K562 (cell line): Measurements from ENCODE around the gene GLOD4. TPM values are rescaled to one million over a fixed set of nuclear protein-coding genes. Genes with fewer than 3 reads are reported as not detected.
"Not testable (repeated sequence)": the region's sequence is repeated elsewhere in the genome, so short reads cannot be mapped to it uniquely, and the experiment has no call there.

ENCODE experiments used
- ATAC-seq: fragments of 200-7000 bp; cut with Tn5 transposase; 3 replicates; pipeline ENCODE4 v1.9.1; 2020; ENCODE audit warnings: moderate library complexity
- BruUV-seq: library from RNA; stranded (reverse); fragments of 400-500 nt; replicated peaks from 2 replicates; lab custom pipeline; 2021; lab: Mats Ljungman, UMichigan
- CTCF ChIA-PET: fragments of 300-600 bp; formaldehyde crosslinking; extraction: SDS; loops from one replicate; lab custom pipeline; 2021; ENCODE audit warnings: low intra/inter-chr PET ratio; lab: Yijun Ruan, JAX
- POLR2A ChIA-PET: fragments of 300-600, 350-650 bp; sonication (Branson Sonifier 250); formaldehyde crosslinking; extraction: SDS; loops from one replicate; lab custom pipeline; 2021; ENCODE audit warnings: antibody characterized with exemption, inconsistent platforms; lab: Yijun Ruan, JAX
- DNase-seq, 4 experiments: peaks; one replicate each; pipeline versions ENCODE4 v3.0.0 to v3.0.0-alpha.2; 2011 to 2018; ENCODE audit warnings: low spot score in 3 of 4, mixed read lengths in 3 of 4; ENCODE audit errors: extremely low read depth in 1 of 4
- FAIRE-seq: peaks from 2 replicates; lab custom pipeline; 2011; peaks lifted over from hg19 to GRCh38; lab: Jason Lieb, UNC
- H2AFZ ChIP-seq: 2 replicates; pipeline ENCODE4 v1.6.0; 2011; ENCODE audit warnings: low read depth, low read length, control low read depth, inconsistent platforms
- H3K27ac ChIP-seq: fragments of 200-600 bp; 3 replicates; pipeline ENCODE4 v1.8.0; 2011; ENCODE audit warnings: low read depth, mild to moderate bottlenecking, control low read depth, inconsistent platforms, low read length, moderate library complexity, mixed read lengths; ENCODE audit errors: extremely low read depth
- H3K27me3 ChIP-seq, 2 experiments: fragments of 300-600 bp in 1 of 2; 2 replicates in 1 of 2; 3 replicates in 1 of 2; pipeline versions ENCODE4 v1.6.0 to v1.8.0; 2011; ENCODE audit warnings: inconsistent platforms in 2 of 2, low read length in 2 of 2, mild to moderate bottlenecking in 1 of 2, mixed read lengths in 1 of 2, moderate library complexity in 1 of 2; ENCODE audit not compliant: control insufficient read depth in 2 of 2, insufficient read depth in 2 of 2
- H3K36me3 ChIP-seq: fragments of 300-600 bp; 3 replicates; pipeline ENCODE4 v1.8.0; 2011; ENCODE audit warnings: mild to moderate bottlenecking, low read length, inconsistent platforms; ENCODE audit not compliant: control insufficient read depth, insufficient read depth
- H3K4me1 ChIP-seq, 2 experiments: fragments of 200-600 bp in 1 of 2; replicated peaks in 1 of 2; 2 replicates in 1 of 2; 3 replicates in 1 of 2; pipeline versions ENCODE4 v1.5.1 to v1.8.0; 2011; ENCODE audit warnings: inconsistent platforms in 2 of 2, low read length in 2 of 2, mild to moderate bottlenecking in 1 of 2, mixed read lengths in 1 of 2, moderate library complexity in 1 of 2; ENCODE audit not compliant: control insufficient read depth in 2 of 2, insufficient read depth in 2 of 2
- H3K4me2 ChIP-seq: 2 replicates; pipeline ENCODE4 v1.6.1; 2011; ENCODE audit warnings: low read length, control low read depth, inconsistent platforms, mixed read lengths; ENCODE audit not compliant: insufficient read depth
- H3K4me3 ChIP-seq: fragments of 200-600 bp; sonication (generic), shearing (Covaris generic); 2 replicates; pipeline ENCODE4 v1.5.1; 2016; ENCODE audit warnings: control low read depth, inconsistent platforms
- H3K79me2 ChIP-seq: fragments of 200-600 bp; 3 replicates; pipeline ENCODE4 v1.8.0; 2011; ENCODE audit warnings: low read length, inconsistent platforms; ENCODE audit not compliant: control insufficient read depth, insufficient read depth
- H3K9ac ChIP-seq, 2 experiments: 2 replicates each; pipeline versions ENCODE4 v1.6.0 to v1.6.1; 2011; ENCODE audit warnings: low read depth in 2 of 2, low read length in 2 of 2, control low read depth in 1 of 2, inconsistent platforms in 1 of 2, mild to moderate bottlenecking in 1 of 2, mixed read lengths in 1 of 2; ENCODE audit not compliant: insufficient read depth in 1 of 2
- H3K9me1 ChIP-seq: one replicate; pipeline ENCODE4 v1.6.0; 2011; ENCODE audit warnings: inconsistent platforms, mild to moderate bottlenecking, low read length, moderate library complexity; ENCODE audit not compliant: control insufficient read depth, insufficient read depth
- H3K9me3 ChIP-seq: replicated peaks from 2 replicates; pipeline ENCODE4 v1.5.1; 2011; ENCODE audit warnings: low read depth, low read length, inconsistent platforms; ENCODE audit not compliant: control insufficient read depth, insufficient read depth
- H4K20me1 ChIP-seq: replicated peaks from 2 replicates; pipeline ENCODE4 v1.6.1; 2011; ENCODE audit warnings: low read length, inconsistent platforms, mixed read lengths; ENCODE audit not compliant: control insufficient read depth, insufficient read depth
- CHD1 ChIP-seq: fragments of 200-600 bp; sonication (generic); IDR thresholded peaks from one replicate; pipeline ENCODE4 v1.6.1; 2012; ENCODE audit warnings: mild to moderate bottlenecking, moderate library complexity, low read length, inconsistent platforms
- KLF13 ChIP-seq: fragments of 450-650 bp; IDR thresholded peaks from 2 replicates; pipeline ENCODE4 v1.6.1; 2016; ENCODE audit warnings: missing genetic modification characterization, low read depth, mild to moderate bottlenecking, missing compliant biosample characterization, moderate library complexity, borderline replicate concordance
- RFX7 ChIP-seq: fragments of 250-450 bp; sonication (Bioruptor Pico); IDR thresholded peaks from 2 replicates; pipeline ENCODE4 v1.5.1; 2021; ENCODE audit warnings: mild to moderate bottlenecking
- SRSF9 ChIP-seq: fragments of 200-400 bp; formaldehyde crosslinking; IDR thresholded peaks from 2 replicates; pipeline ENCODE4 v1.6.1; 2017; ENCODE audit warnings: low read depth, low read length, borderline replicate concordance
- ZFPM2 ChIP-seq: fragments of 250-450 bp; sonication (Bioruptor Pico); IDR thresholded peaks from 2 replicates; pipeline ENCODE4 v1.5.1; 2022; ENCODE audit warnings: mild to moderate bottlenecking
- ZNF197 ChIP-seq: fragments of 200-800 bp; sonication (Bioruptor generic); IDR thresholded peaks from 2 replicates; pipeline ENCODE4 v1.6.1; 2016; ENCODE audit warnings: low read depth, missing genetic modification characterization, missing compliant biosample characterization
- ZNF232 ChIP-seq: sonication (generic); formaldehyde crosslinking; IDR thresholded peaks from 2 replicates; pipeline ENCODE4 v1.8.0; 2022; ENCODE audit warnings: mild to moderate bottlenecking, missing genetic modification reagents
- WGBS: fragments of 100-300 bp; shearing (Covaris generic); methylation state at CpG from one replicate; pipeline ENCODE4 v1.1.6; 2016; ENCODE audit warnings: low coverage, mixed read lengths; ENCODE audit not compliant: insufficient coverage; ENCODE audit errors: missing lambda C conversion rate; 5-methylcytosine and 5-hydroxymethylcytosine counted together
- in situ Hi-C: fragments of 300-500 bp; cut with MboI; formaldehyde crosslinking; loops from 4 replicates; pipeline ENCODE4 v1.15.0; 2018; ENCODE audit warnings: inconsistent platforms, mixed read lengths
- intact Hi-C: fragments of 100-400 bp; cut with micrococcal nuclease; formaldehyde crosslinking; loops from 2 replicates; pipeline ENCODE4 v1.14.2; 2022
- polyA plus RNA-seq, 8 experiments: library from polyadenylated mRNA; depleted of rRNA in 4 of 8; stranded (reverse) in 5 of 8; unstranded in 3 of 8; fragments of >200 nt; fragmentation: Nextera tagmentation in 2 of 8; fragmentation: Illumina TruSeq in 1 of 8; extraction: Ambion mirVana in 2 of 8; extraction: Trizol in 1 of 8; gene quantifications; 2 replicates each; pipeline versions ENCODE4 v1.2.1 to v1.2.3, GENCODE V29; 2011 to 2014; ENCODE audit warnings: inconsistent platforms in 1 of 8, missing spikeins in 1 of 8
- total RNA-seq, 7 experiments: library from RNA; depleted of rRNA in 6 of 7; stranded (reverse); fragments of >200 nt in 6 of 7; fragmentation: Illumina TruSeq in 2 of 7; extraction: Trizol in 2 of 7; gene quantifications; 2 replicates each; pipeline versions ENCODE4 v1.2.1 to v1.2.3, GENCODE V29; 2011 to 2021; ENCODE audit warnings: low replicate concordance in 1 of 7
- TF ChIP-seq, protein P1 (sequence below), 3 experiments: fragments of 200-800 bp in 1 of 3; fragments of 250-450 bp in 1 of 3; fragments of 450-650 bp in 1 of 3; sonication (Bioruptor Pico) in 1 of 3; sonication (Bioruptor generic) in 1 of 3; formaldehyde crosslinking in 1 of 3; IDR thresholded peaks; 2 replicates each; pipeline versions ENCODE4 v1.6.1 to v1.8.0; 2016 to 2022; ENCODE audit warnings: mild to moderate bottlenecking in 2 of 3, missing genetic modification characterization in 2 of 3, missing compliant biosample characterization in 1 of 3, moderate library complexity in 1 of 3
- TF ChIP-seq, protein P2 (sequence below), 3 experiments: fragments of 200-800 bp in 1 of 3; sonication (Bioruptor generic) in 1 of 3; sonication (generic) in 1 of 3; formaldehyde crosslinking in 1 of 3; IDR thresholded peaks; 2 replicates each; pipeline versions ENCODE4 v1.6.1 to v1.8.0; 2016 to 2022; ENCODE audit warnings: mild to moderate bottlenecking in 2 of 3, missing compliant biosample characterization in 2 of 3, missing genetic modification characterization in 2 of 3, missing genetic modification reagents in 1 of 3

The GLOD4 gene
- total and polyA plus RNA-seq, 9 of the 15 experiments (the other 6 are each of a cell fraction or from before 2014, with no cell fraction given) = 52.0 to 109 (median 64.9) TPM

GRCh38 chr17:755319-755961 lies 26.6 kb downstream of the GLOD4 start:
- Histone ChIP-seq H3K4me1 (peaks cover 9 to 12% of the 10 kb centered on the region in 2 experiments; a peak in 3 of 5 replicates), H3K36me3 (peaks cover 25% of the 10 kb centered on the region), H3K79me2 (peaks cover 16% of the 10 kb centered on the region)
- DNase-seq, H2AFZ ChIP-seq, H3K9ac ChIP-seq, ATAC-seq, CTCF ChIA-PET, H3K4me2 ChIP-seq, BruUV-seq, H3K9me1 ChIP-seq, H3K4me3 ChIP-seq, H3K27ac ChIP-seq, FAIRE-seq, H3K9me3 ChIP-seq, in situ Hi-C loops, intact Hi-C loops, H4K20me1 ChIP-seq, H3K27me3 ChIP-seq: not testable (repeated sequence)
- TF ChIP-seq ZNF232 (CRISPR knock-in tag) = peak; percentile 100
- POLR2A ChIA-PET = interaction anchor here (1.0 to 1.7 kb wide), 2 partner anchors 9 to 10 kb away, joined by 4 to 5 read pairs; no protein-coding TSS in a partner anchor
- WGBS = 91% methylated on average over 9 of the region's 9 CpGs

DNA sequence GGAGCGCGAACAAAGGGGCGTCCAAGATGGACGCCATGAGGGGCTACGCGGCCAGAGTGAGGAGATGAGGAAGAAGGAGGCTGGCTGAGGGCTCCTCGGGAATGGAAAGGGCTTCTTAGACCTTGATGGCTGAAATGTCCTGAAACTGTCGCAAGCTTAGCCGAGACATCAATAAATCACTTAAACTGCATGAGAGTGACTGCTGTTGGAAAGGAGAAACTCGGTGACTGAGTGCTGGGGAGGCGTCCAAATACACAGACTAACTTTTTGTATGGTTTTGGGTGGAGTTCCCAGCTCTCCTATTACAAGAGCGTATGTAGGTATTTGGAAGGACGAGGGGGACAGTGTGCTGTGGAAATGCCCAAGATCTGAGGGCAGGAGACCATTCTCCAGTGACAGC lies 28.7 kb downstream of the GLOD4 start:
- ChIA-PET POLR2A (interaction anchor here (0.7 kb wide), 1 partner anchor 9 kb away, joined by 3 read pairs; no protein-coding TSS in a partner anchor), CTCF (no interaction called here)
- Histone ChIP-seq H2AFZ (no peak overlapping the region), H3K4me3 (no peak overlapping the region), H3K4me1 (peaks cover 10 to 12% of the 10 kb centered on the region in 2 experiments; a peak in 3 of 5 replicates), H3K79me2 (peaks cover 33% of the 10 kb centered on the region), H3K9ac (no peak overlapping the region), H3K9me3 (no peaks in the 10 kb centered on the region), H3K36me3 (peaks cover 22% of the 10 kb centered on the region), H3K27ac (no peak overlapping the region), H4K20me1 (peaks cover 8% of the 10 kb centered on the region; the same call in 1 of the 2 replicates), H3K27me3 (no peaks in the 10 kb centered on the region), H3K9me1 (no peaks in the 10 kb centered on the region), H3K4me2 (no peak overlapping the region)
- intact Hi-C loops = no loop called here
- ATAC-seq (no peak), FAIRE-seq (no peak), DNase-seq (no peak)
- 42% methylated on average over 6 of the region's 13 CpGs for WGBS
- no TSS peak for BruUV-seq
- in situ Hi-C loops = no loop called here
- TF ChIP-seq, protein P1, sequence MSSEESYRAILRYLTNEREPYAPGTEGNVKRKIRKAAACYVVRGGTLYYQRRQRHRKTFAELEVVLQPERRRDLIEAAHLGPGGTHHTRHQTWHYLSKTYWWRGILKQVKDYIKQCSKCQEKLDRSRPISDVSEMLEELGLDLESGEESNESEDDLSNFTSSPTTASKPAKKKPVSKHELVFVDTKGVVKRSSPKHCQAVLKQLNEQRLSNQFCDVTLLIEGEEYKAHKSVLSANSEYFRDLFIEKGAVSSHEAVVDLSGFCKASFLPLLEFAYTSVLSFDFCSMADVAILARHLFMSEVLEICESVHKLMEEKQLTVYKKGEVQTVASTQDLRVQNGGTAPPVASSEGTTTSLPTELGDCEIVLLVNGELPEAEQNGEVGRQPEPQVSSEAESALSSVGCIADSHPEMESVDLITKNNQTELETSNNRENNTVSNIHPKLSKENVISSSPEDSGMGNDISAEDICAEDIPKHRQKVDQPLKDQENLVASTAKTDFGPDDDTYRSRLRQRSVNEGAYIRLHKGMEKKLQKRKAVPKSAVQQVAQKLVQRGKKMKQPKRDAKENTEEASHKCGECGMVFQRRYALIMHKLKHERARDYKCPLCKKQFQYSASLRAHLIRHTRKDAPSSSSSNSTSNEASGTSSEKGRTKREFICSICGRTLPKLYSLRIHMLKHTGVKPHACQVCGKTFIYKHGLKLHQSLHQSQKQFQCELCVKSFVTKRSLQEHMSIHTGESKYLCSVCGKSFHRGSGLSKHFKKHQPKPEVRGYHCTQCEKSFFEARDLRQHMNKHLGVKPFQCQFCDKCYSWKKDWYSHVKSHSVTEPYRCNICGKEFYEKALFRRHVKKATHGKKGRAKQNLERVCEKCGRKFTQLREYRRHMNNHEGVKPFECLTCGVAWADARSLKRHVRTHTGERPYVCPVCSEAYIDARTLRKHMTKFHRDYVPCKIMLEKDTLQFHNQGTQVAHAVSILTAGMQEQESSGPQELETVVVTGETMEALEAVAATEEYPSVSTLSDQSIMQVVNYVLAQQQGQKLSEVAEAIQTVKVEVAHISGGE (CRISPR knock-in tag; IDR thresholded peaks at IDR 0.05) = no peak
- TF ChIP-seq ZFPM2 (CRISPR knock-in tag) (no peak), KLF13 (tag) (no peak), RFX7 (CRISPR knock-in tag) (no peak), ZNF197 (CRISPR knock-in tag) (no peak), SRSF9 (no peak), CHD1 (no peak)
- TF ChIP-seq, protein P2, sequence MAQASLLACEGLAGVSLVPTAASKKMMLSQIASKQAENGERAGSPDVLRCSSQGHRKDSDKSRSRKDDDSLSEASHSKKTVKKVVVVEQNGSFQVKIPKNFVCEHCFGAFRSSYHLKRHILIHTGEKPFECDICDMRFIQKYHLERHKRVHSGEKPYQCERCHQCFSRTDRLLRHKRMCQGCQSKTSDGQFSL (CRISPR knock-in tag; IDR thresholded peaks at IDR 0.05) = no peak
- TF ChIP-seq, protein P2 (tag; IDR thresholded peaks at IDR 0.05) = no peak
